OCI-LY7 (cell line): ENCODE results near the gene PRPF38B. TPM values are rescaled to one million over a fixed set of nuclear protein-coding genes. Genes with fewer than 3 reads are reported as not detected.

ENCODE experiments used
- BruUV-seq: library from RNA; stranded (reverse); fragments of 400-500 nt; replicated peaks from 2 replicates; lab custom pipeline; 2021; lab: Mats Ljungman, UMichigan
- CTCF ChIA-PET: fragments of 300-600 bp; sonication (Branson Sonifier 250); formaldehyde crosslinking; loops from one replicate; lab custom pipeline; 2022; ENCODE audit warnings: antibody characterized with exemption; ENCODE audit not compliant: unreplicated experiment; lab: Charles Lee
- POLR2A ChIA-PET: fragments of 300-600 bp; sonication (Branson Sonifier 250); formaldehyde crosslinking; loops from one replicate; lab custom pipeline; 2022; ENCODE audit warnings: antibody characterized with exemption; lab: Charles Lee
- DNase-seq: peaks from one replicate; pipeline ENCODE4 v3.0.0-alpha.2; 2015; ENCODE audit warnings: low spot score
- H2AFZ ChIP-seq: fragments of 200-600 bp; sonication (generic), shearing (Covaris generic); 2 replicates; pipeline ENCODE4 v1.6.1; 2014; ENCODE audit warnings: mild to moderate bottlenecking, antibody characterized with exemption, low read length, moderate library complexity
- H3K27ac ChIP-seq: fragments of 200-600 bp; sonication (generic); 2 replicates; pipeline ENCODE4 v1.5.1; 2014; ENCODE audit warnings: mixed run types, low read depth, mild to moderate bottlenecking, moderate library complexity, low read length, inconsistent platforms; ENCODE audit not compliant: poor library complexity, severe bottlenecking
- H3K36me3 ChIP-seq: fragments of 200-600 bp; sonication (generic); 2 replicates; pipeline ENCODE4 v1.6.1; 2014; ENCODE audit warnings: mild to moderate bottlenecking, antibody characterized with exemption, low read length, moderate library complexity, mixed read lengths; ENCODE audit not compliant: insufficient read depth
- H3K4me1 ChIP-seq: fragments of 200-600 bp; sonication (generic); 2 replicates; pipeline ENCODE4 v1.5.1; 2014; ENCODE audit warnings: mild to moderate bottlenecking, low read length; ENCODE audit not compliant: insufficient read depth, poor library complexity, severe bottlenecking
- H3K4me2 ChIP-seq: fragments of 200-600 bp; sonication (generic); 2 replicates; pipeline ENCODE4 v1.6.1; 2014; ENCODE audit warnings: mild to moderate bottlenecking, low read length
- H3K4me3 ChIP-seq: fragments of 200-600 bp; sonication (generic); 2 replicates; pipeline ENCODE4 v1.5.1; 2014; ENCODE audit warnings: mild to moderate bottlenecking, low read depth, low read length; ENCODE audit not compliant: poor library complexity, severe bottlenecking
- H3K79me2 ChIP-seq: fragments of 200-600 bp; sonication (generic); 2 replicates; pipeline ENCODE4 v1.6.1; 2016; ENCODE audit warnings: low read depth, mild to moderate bottlenecking, low read length, moderate library complexity, mixed read lengths; ENCODE audit not compliant: insufficient read depth
- H3K9me2 ChIP-seq: fragments of 200-600 bp; sonication (generic); 2 replicates; pipeline ENCODE4 v1.6.1; 2016; ENCODE audit warnings: mild to moderate bottlenecking, low read length, mixed read lengths; ENCODE audit not compliant: insufficient read depth
- H3K9me3 ChIP-seq: fragments of 200-600 bp; sonication (generic); 2 replicates; pipeline ENCODE4 v1.6.1; 2014; ENCODE audit warnings: mild to moderate bottlenecking, mixed run types, low read length, mixed read lengths
- H4K20me1 ChIP-seq: fragments of 200-600 bp; sonication (generic); 2 replicates; pipeline ENCODE4 v1.6.1; 2014; ENCODE audit warnings: mild to moderate bottlenecking, antibody characterized with exemption, low read length, moderate library complexity, mixed read lengths; ENCODE audit not compliant: insufficient read depth
- EZH2phosphoT487 ChIP-seq: fragments of 200-600 bp; sonication (generic); IDR thresholded peaks from 2 replicates; pipeline ENCODE4 v1.6.1; 2018; ENCODE audit warnings: low read depth, borderline replicate concordance, mild to moderate bottlenecking, mixed run types, antibody characterized with exemption, low read length, moderate library complexity, mixed read lengths
- intact Hi-C: fragments of 100-400 bp; cut with micrococcal nuclease; formaldehyde crosslinking; loops from one replicate; pipeline ENCODE4 v1.10.0; 2022; ENCODE audit not compliant: unreplicated experiment
- total RNA-seq, 2 experiments: library from RNA; depleted of rRNA in 1 of 2; stranded (reverse); fragments of >200 nt in 1 of 2; shearing (Covaris generic) in 1 of 2; gene quantifications; 2 replicates each; pipeline ENCODE4 v1.2.3, GENCODE V29; 2014 to 2022
- TF ChIP-seq, protein P1 (sequence below): fragments of 200-600 bp; sonication (generic); conservative IDR thresholded peaks from 2 replicates; pipeline ENCODE4 v1.5.1; 2014; ENCODE audit warnings: mild to moderate bottlenecking, antibody characterized with exemption, low read length, moderate library complexity, mixed read lengths

The PRPF38B gene
- total RNA-seq, 2 experiments from 2014 or later: 47.4 to 73.8 TPM

DNA sequence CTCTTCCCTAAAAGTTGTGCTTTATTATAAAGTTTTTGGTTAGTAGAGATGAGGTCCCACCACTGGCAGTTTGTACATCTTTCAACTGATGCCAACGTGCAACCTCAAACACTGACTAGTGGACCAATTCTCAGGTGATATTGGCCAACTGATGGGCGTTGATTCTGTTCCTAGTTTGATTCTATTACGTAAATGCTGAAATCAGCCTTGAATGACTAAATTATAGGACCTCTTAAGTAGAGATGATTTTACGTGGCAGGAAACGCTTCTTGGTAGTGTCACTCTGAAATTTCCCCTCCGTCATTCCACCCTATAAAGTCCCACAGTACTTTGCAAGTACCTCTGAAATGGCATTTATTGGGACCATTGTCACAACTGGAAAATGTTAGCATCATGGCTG, 11.8 kb downstream of the PRPF38B start:
- no peak for TF ChIP-seq EZH2phosphoT487
- TF ChIP-seq, protein P1, sequence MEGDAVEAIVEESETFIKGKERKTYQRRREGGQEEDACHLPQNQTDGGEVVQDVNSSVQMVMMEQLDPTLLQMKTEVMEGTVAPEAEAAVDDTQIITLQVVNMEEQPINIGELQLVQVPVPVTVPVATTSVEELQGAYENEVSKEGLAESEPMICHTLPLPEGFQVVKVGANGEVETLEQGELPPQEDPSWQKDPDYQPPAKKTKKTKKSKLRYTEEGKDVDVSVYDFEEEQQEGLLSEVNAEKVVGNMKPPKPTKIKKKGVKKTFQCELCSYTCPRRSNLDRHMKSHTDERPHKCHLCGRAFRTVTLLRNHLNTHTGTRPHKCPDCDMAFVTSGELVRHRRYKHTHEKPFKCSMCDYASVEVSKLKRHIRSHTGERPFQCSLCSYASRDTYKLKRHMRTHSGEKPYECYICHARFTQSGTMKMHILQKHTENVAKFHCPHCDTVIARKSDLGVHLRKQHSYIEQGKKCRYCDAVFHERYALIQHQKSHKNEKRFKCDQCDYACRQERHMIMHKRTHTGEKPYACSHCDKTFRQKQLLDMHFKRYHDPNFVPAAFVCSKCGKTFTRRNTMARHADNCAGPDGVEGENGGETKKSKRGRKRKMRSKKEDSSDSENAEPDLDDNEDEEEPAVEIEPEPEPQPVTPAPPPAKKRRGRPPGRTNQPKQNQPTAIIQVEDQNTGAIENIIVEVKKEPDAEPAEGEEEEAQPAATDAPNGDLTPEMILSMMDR: no peak
- H3K27ac ChIP-seq: no peak overlapping the region
- H3K9me3 ChIP-seq: no peaks in the 10 kb centered on the region
- intact Hi-C loops: no loop called here
- no peak overlapping the region for H3K4me3 ChIP-seq
- H2AFZ ChIP-seq: no peak overlapping the region
- H3K4me2 ChIP-seq: no peak overlapping the region
- BruUV-seq: no TSS peak
- no peaks in the 10 kb centered on the region for H3K79me2 ChIP-seq
- H3K4me1 ChIP-seq: peaks cover 6% of the 10 kb centered on the region
- no peak for DNase-seq
- CTCF ChIA-PET: no interaction called here
- 0 out of 2 replicates have a peak, but pooled peaks cover 7% of the 10 kb centered on the region for H4K20me1 ChIP-seq
- no peaks in the 10 kb centered on the region for H3K9me2 ChIP-seq
- POLR2A ChIA-PET: interaction anchor here (1.5 kb wide), 2 partner anchors 10 to 27 kb away, joined by 3 to 4 read pairs; no protein-coding TSS in a partner anchor
- H3K36me3 ChIP-seq: peaks cover 35% of the 10 kb centered on the region

DNA sequence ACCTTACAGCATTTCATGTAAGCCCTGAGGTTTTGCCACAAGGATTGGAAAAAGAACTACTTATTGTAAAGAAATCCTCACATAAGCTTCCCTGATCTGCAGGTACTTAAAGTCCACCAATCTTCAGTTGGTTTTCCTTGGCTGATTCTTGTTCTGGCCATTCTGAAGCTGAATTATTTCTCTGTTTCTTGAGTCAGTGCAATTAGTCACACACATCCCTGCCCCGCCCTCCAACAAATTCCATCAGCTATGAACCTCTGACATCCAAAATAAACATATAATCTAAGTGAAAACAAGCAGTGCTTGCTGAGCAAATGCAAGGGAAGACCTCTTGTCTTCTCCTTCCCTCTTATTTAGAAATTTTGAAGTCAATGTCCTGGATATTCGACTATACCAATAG, 12.4 kb downstream of the PRPF38B start:
- Histone ChIP-seq H3K4me2 (no peak overlapping the region), H3K36me3 (peaks cover 29% of the 10 kb centered on the region), H3K9me3 (no peaks in the 10 kb centered on the region), H4K20me1 (0 out of 2 replicates have a peak, but pooled peaks cover 4% of the 10 kb centered on the region), H3K4me3 (no peak overlapping the region), H2AFZ (no peak overlapping the region), H3K79me2 (no peaks in the 10 kb centered on the region), H3K27ac (no peak overlapping the region), H3K9me2 (no peaks in the 10 kb centered on the region), H3K4me1 (peaks cover 6% of the 10 kb centered on the region)
- intact Hi-C loops: no loop called here
- POLR2A ChIA-PET: interaction anchor here (1.5 kb wide), 2 partner anchors 11 to 27 kb away, joined by 3 to 4 read pairs; no protein-coding TSS in a partner anchor
- no peak for TF ChIP-seq EZH2phosphoT487
- TF ChIP-seq, protein P1: no peak
- CTCF ChIA-PET: no interaction called here
- BruUV-seq: no TSS peak
- no peak for DNase-seq

DNA sequence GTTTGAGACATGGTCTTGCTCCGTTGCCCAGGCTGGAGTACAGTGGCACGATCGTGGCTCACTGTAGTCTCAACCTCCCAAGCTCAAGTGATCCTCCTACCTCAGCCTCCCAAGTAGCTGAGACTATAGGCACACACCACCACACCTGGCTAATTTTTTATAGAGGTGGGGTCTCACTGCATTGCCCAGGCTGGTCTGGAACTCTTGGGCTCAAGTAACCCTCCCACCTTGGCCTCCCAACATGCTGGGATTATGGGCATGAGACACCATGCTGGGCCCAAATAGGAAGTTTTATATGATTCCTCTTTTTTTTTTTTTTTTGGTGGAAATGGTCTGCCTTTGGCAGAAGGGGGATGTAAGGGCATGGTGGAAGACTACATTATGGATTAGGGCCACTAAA, 14.5 kb downstream of the PRPF38B start:
- H3K4me1 ChIP-seq: peaks cover 6% of the 10 kb centered on the region
- peaks cover 8% of the 10 kb centered on the region for H3K36me3 ChIP-seq
- no peaks in the 10 kb centered on the region for H3K79me2 ChIP-seq
- no peak for TF ChIP-seq EZH2phosphoT487
- TF ChIP-seq, protein P1: no peak
- H2AFZ ChIP-seq: no peak overlapping the region
- H3K9me2 ChIP-seq: no peaks in the 10 kb centered on the region
- no peaks in the 10 kb centered on the region for H4K20me1 ChIP-seq
- ChIA-PET POLR2A (no interaction called here), CTCF (no interaction called here)
- H3K27ac ChIP-seq: no peak overlapping the region
- DNase-seq: no peak
- BruUV-seq: no TSS peak
- no peak overlapping the region for H3K4me3 ChIP-seq
- intact Hi-C loops: no loop called here
- H3K4me2 ChIP-seq: no peak overlapping the region
- H3K9me3 ChIP-seq: no peaks in the 10 kb centered on the region
